Fibroblast of mammary gland (primary cell): ENCODE results near the gene ACTN3.
A peak's percentile ranks its signal among the peaks of the same experiment; 100 is the strongest.

Experiments
- DNase-seq: peaks from one replicate; pipeline ENCODE4 v3.0.0-alpha.2; 2010; ENCODE audit warnings: low read depth
- H3K4me3 ChIP-seq: 2 replicates; pipeline ENCODE4 v1.5.1; 2011; ENCODE audit warnings: low read depth, mild to moderate bottlenecking, low read length, moderate library complexity; ENCODE audit not compliant: control insufficient read depth
- CTCF ChIP-seq: conservative IDR thresholded peaks from 2 replicates; pipeline ENCODE4 v1.5.1; 2011; ENCODE audit warnings: low read depth, low read length, inconsistent platforms; ENCODE audit not compliant: control insufficient read depth, insufficient read depth

Gene ACTN3

GRCh38 chr11:66563832-66564231, 17.1 kb downstream of the ACTN3 start:
- no peak for TF ChIP-seq CTCF
- no peak for DNase-seq
- H3K4me3 ChIP-seq, result no peak overlapping the region

GRCh38 chr11:66564538-66564937, 17.8 kb downstream of the ACTN3 start:
- no peak for TF ChIP-seq CTCF
- no peak for DNase-seq
- H3K4me3 ChIP-seq, result no peak overlapping the region

- DNase-seq, result no peak
- no peak overlapping the region for H3K4me3 ChIP-seq
- no peak for TF ChIP-seq CTCF
These were observed 18.3 kb downstream of the ACTN3 start for GRCh38 chr11:66564984-66565383.

- H3K4me3 ChIP-seq, result no peak overlapping the region
- TF ChIP-seq CTCF, result no peak
- DNase-seq, result no peak
These were observed 19.5 kb downstream of the ACTN3 start for GRCh38 chr11:66566221-66566620.

- H3K4me3 ChIP-seq, result peak overlapping the region; percentile 26
- no peak for TF ChIP-seq CTCF
- DNase-seq, result no peak
These were observed 21.1 kb downstream of the ACTN3 start for GRCh38 chr11:66567787-66568123.

GRCh38 chr11:66568124-66568916, 21.6 kb downstream of the ACTN3 start, which contains the start of gene CTSF:
TSS of gene CTSF (minus strand) at chr11:66568606. CDS start at chr11:66568486, 120 bp downstream.
- peak within 1 kb of the TSS; percentile 26 for H3K4me3 ChIP-seq
- no peak for TF ChIP-seq CTCF
- peak; percentile 70 for DNase-seq
